ENCODE data around the gene PTHLH.

Gene PTHLH

DNA sequence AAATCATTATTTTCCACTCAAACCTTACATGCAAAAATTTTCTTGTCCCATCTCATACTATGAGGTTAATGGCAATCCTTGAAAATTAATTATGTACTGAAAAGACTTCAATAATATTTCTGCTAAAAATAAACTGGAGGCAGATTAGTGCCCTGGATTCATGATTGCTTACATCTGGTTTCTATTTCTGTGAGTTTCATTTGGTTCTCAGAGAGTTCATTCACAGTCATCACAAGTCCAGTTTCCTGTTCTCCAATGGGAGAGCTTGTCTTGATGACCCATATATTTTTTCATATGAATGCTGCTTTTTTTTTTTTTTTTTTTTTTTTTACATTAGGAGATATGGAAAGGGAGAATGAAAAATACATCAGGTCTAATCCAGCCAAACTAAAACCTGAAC lies 6.6 kb upstream of the PTHLH start:
- no peaks in the 10 kb centered on the region for H3K9me3 ChIP-seq (ENCODE audit: control insufficient read depth, low read length)
- TF ChIP-seq, protein P1, sequence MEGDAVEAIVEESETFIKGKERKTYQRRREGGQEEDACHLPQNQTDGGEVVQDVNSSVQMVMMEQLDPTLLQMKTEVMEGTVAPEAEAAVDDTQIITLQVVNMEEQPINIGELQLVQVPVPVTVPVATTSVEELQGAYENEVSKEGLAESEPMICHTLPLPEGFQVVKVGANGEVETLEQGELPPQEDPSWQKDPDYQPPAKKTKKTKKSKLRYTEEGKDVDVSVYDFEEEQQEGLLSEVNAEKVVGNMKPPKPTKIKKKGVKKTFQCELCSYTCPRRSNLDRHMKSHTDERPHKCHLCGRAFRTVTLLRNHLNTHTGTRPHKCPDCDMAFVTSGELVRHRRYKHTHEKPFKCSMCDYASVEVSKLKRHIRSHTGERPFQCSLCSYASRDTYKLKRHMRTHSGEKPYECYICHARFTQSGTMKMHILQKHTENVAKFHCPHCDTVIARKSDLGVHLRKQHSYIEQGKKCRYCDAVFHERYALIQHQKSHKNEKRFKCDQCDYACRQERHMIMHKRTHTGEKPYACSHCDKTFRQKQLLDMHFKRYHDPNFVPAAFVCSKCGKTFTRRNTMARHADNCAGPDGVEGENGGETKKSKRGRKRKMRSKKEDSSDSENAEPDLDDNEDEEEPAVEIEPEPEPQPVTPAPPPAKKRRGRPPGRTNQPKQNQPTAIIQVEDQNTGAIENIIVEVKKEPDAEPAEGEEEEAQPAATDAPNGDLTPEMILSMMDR (IDR thresholded peaks at IDR 0.05) = no peak
- no peak overlapping the region for H3K9ac ChIP-seq
- H3K4me2 ChIP-seq (ENCODE audit: low read length) = no peak overlapping the region
- no peaks in the 10 kb centered on the region for H3K27me3 ChIP-seq (ENCODE audit: control insufficient read depth, insufficient read depth, low read length)
- H3K79me2 ChIP-seq = no peaks in the 10 kb centered on the region
- H2AFZ ChIP-seq = no peak overlapping the region
- peaks cover 31% of the 10 kb centered on the region for H3K4me1 ChIP-seq
- H3K36me3 ChIP-seq (ENCODE audit: control insufficient read depth, insufficient read depth, low read length) = no peaks in the 10 kb centered on the region
- H3K4me3 ChIP-seq (ENCODE audit: low read depth, low read length) = no peak overlapping the region
- peak overlapping the region; percentile 98 for H3K27ac ChIP-seq

DNA sequence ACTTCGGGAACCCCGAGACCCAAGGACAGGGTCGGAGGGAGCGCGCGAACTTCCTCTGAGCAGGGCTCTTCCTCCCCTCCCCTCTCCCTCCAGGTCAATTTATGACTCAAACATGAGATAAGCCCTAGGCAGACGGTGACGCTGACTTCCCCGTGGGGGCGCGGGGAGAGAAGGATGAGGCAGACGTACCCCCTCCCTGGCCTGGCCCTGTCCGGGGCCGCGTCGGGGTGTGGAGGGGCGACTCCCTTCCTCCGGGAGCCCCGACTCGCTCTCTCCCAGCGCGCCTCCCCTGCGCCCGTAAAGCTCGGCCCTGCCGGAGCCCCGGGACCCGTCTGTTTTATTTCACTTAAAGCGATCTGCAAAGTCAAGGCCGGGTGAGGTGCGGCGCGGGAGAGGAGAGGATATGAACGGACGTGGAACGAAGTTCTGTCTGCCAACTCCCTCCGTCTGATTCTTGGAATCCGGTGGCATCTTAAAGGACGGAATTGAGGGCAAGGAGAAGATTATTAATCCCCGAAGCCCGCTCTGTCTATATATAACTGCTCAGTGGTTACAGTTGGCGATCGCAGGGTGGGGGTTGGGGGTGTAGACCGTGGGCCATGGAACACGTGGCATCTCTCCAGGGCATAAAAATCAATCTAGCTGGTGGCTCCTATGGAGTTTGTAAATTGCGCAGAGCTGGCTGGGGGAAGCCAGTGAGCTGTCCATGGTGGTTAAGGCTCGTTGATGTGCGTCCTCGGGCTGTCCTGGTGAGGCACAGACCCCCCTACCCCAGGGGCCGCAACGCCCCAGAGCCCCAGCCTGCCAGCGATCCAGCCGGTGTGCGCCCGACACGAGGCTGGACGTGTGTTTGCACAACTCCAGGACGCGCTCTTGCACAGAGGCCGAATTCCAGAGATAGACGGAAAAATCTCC lies 2.9 kb upstream of the PTHLH start:
- no peaks in the 10 kb centered on the region for H3K27me3 ChIP-seq (ENCODE audit: control insufficient read depth, insufficient read depth, low read length)

DNA sequence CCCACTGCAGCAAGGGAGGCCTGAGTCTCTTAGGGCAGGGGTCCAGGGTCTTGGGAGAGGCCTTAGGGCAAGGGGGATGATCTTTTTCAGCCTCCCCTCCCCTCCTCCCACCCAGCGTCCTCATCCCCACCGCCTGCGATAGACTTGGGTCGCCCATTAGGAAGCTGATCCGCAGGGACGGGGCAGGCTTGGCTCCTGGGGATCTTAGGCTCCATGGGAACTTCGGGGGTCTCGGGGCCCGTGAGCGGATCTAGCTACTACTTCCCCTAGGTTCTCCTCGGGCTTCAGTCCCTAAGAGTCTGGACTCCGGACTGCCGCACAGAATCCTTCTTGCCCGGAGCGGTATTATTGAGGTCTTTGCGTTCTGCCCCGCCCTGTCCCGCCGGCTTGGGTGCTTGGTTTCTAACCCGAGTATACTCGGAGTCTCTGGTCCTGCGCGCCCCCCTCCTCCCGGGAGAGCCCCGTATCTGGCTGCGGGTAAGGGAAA lies 2.2 kb upstream of the PTHLH start:
- no peak overlapping the region for H3K4me2 ChIP-seq (ENCODE audit: low read length)
- TF ChIP-seq, protein P1 (IDR thresholded peaks at IDR 0.05) = no peak
- H3K9me3 ChIP-seq (ENCODE audit: control insufficient read depth, low read length) = no peaks in the 10 kb centered on the region
- H3K9ac ChIP-seq = peak overlapping the region; percentile 55
- H3K4me3 ChIP-seq (ENCODE audit: low read depth, low read length) = no peak overlapping the region
- H3K4me1 ChIP-seq = peaks cover 11% of the 10 kb centered on the region
- no peaks in the 10 kb centered on the region for H3K79me2 ChIP-seq
- peak overlapping the region; percentile 98 for H3K27ac ChIP-seq
- H3K27me3 ChIP-seq (ENCODE audit: control insufficient read depth, insufficient read depth, low read length) = no peaks in the 10 kb centered on the region
- H2AFZ ChIP-seq = peak overlapping the region; percentile 52
- H3K36me3 ChIP-seq (ENCODE audit: control insufficient read depth, insufficient read depth, low read length) = no peaks in the 10 kb centered on the region

More for the DNA sequence above, 2.9 kb upstream of the PTHLH start:
- peak overlapping the region; percentile 52 for H2AFZ ChIP-seq
- TF ChIP-seq, protein P1 (IDR thresholded peaks at IDR 0.05) = no peak
- peak overlapping the region; percentile 55 for H3K9ac ChIP-seq
- no peak overlapping the region for H3K4me3 ChIP-seq (ENCODE audit: low read depth, low read length)
- peaks cover 11% of the 10 kb centered on the region for H3K4me1 ChIP-seq
- H3K4me2 ChIP-seq (ENCODE audit: low read length) = no peak overlapping the region
- H3K9me3 ChIP-seq (ENCODE audit: control insufficient read depth, low read length) = no peaks in the 10 kb centered on the region
- H3K27ac ChIP-seq = peak overlapping the region; percentile 98
- no peaks in the 10 kb centered on the region for H3K79me2 ChIP-seq
- no peaks in the 10 kb centered on the region for H3K36me3 ChIP-seq (ENCODE audit: control insufficient read depth, insufficient read depth, low read length)

DNA sequence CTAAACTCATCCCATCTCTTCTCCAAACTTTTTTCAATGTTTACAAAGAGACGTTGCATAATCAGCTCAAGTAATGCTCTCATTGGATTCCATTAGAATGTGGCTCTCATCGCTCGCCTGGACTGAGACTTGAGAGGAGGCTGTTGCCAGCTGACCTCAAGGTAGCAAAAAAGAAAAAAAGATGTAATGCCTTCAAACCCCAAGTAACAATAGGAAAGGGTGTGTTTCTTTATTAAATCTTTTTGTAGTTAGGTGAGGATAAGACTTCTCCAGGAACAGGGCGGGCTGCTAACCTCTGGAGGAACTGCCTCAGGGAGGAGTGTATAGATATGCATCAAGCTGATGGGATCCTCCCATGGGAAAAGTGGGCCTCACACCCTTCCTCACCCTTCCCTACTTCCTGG lies 956 bp upstream of the PTHLH start:
- H3K4me2 ChIP-seq (ENCODE audit: low read length) = peak overlapping the region; percentile 35
- H3K27ac ChIP-seq = peak overlapping the region; percentile 98
- no peaks in the 10 kb centered on the region for H3K9me3 ChIP-seq (ENCODE audit: control insufficient read depth, low read length)
- no peaks in the 10 kb centered on the region for H3K79me2 ChIP-seq
- H3K9ac ChIP-seq = no peak overlapping the region
- H3K4me3 ChIP-seq (ENCODE audit: low read depth, low read length) = peak overlapping the region; percentile 15
- TF ChIP-seq, protein P1 (IDR thresholded peaks at IDR 0.05) = no peak
- peaks cover 11% of the 10 kb centered on the region for H3K4me1 ChIP-seq
- H3K36me3 ChIP-seq (ENCODE audit: control insufficient read depth, insufficient read depth, low read length) = no peaks in the 10 kb centered on the region
- H3K27me3 ChIP-seq (ENCODE audit: control insufficient read depth, insufficient read depth, low read length) = no peaks in the 10 kb centered on the region
- no peak overlapping the region for H2AFZ ChIP-seq

Measured in parathyroid adenoma (tissue), 2 donors.